ENCODE data around the gene TMEM181.
"Not testable (repeated sequence)": the region's sequence is repeated elsewhere in the genome, so short reads cannot be mapped to it uniquely, and the experiment has no call there.

The TMEM181 gene

GRCh38 chr6:158552796-158553138, 7.1 kb upstream of the TMEM181 start:
- no peak overlapping the region for H2AFZ ChIP-seq (ENCODE audit: low read length, unreplicated experiment)

GRCh38 chr6:158554611-158555361, 5.1 kb upstream of the TMEM181 start:
- no peaks in the 10 kb centered on the region for H3K27me3 ChIP-seq (ENCODE audit: insufficient read depth, low read length)
- no peak overlapping the region for H2AFZ ChIP-seq (ENCODE audit: low read length, unreplicated experiment)
- peaks cover 5% of the 10 kb centered on the region for H3K4me1 ChIP-seq (ENCODE audit: control insufficient read depth, insufficient read depth, low read length, unreplicated experiment)
- H3K79me2 ChIP-seq (ENCODE audit: control insufficient read depth, insufficient read depth, low read length, unreplicated experiment), result no peaks in the 10 kb centered on the region
- H3K27ac ChIP-seq (ENCODE audit: low read depth, low read length), result no peak overlapping the region
- no peak overlapping the region for H3K4me3 ChIP-seq (ENCODE audit: low read depth, low read length)
- no peaks in the 10 kb centered on the region for H3K36me3 ChIP-seq (ENCODE audit: insufficient read depth, low read length)

More at GRCh38 chr6:158552796-158553138, 7.1 kb upstream of the TMEM181 start:
- no peaks in the 10 kb centered on the region for H3K36me3 ChIP-seq (ENCODE audit: insufficient read depth, low read length)
- no peaks in the 10 kb centered on the region for H3K79me2 ChIP-seq (ENCODE audit: control insufficient read depth, insufficient read depth, low read length, unreplicated experiment)
- H3K27ac ChIP-seq (ENCODE audit: low read depth, low read length), result no peak overlapping the region
- no peaks in the 10 kb centered on the region for H3K4me1 ChIP-seq (ENCODE audit: control insufficient read depth, insufficient read depth, low read length, unreplicated experiment)
- H3K27me3 ChIP-seq (ENCODE audit: insufficient read depth, low read length), result no peaks in the 10 kb centered on the region
- H3K4me3 ChIP-seq (ENCODE audit: low read depth, low read length), result no peak overlapping the region

GRCh38 chr6:158556113-158556512, 3.8 kb upstream of the TMEM181 start:
- Histone ChIP-seq H3K79me2 (ENCODE audit: control insufficient read depth, insufficient read depth, low read length, unreplicated experiment) (peaks cover 11% of the 10 kb centered on the region), H3K36me3 (ENCODE audit: insufficient read depth, low read length) (no peaks in the 10 kb centered on the region), H3K4me3 (ENCODE audit: low read depth, low read length) (no peak overlapping the region), H3K27me3 (ENCODE audit: insufficient read depth, low read length) (no peaks in the 10 kb centered on the region), H3K4me1 (ENCODE audit: control insufficient read depth, insufficient read depth, low read length, unreplicated experiment) (peaks cover 6% of the 10 kb centered on the region), H3K27ac (ENCODE audit: low read depth, low read length) (no peak overlapping the region), H2AFZ (ENCODE audit: low read length, unreplicated experiment) (no peak overlapping the region)

GRCh38 chr6:158557110-158557509, 2.8 kb upstream of the TMEM181 start:
- not testable (repeated sequence) for H3K27ac ChIP-seq (ENCODE audit: low read depth, low read length); H2AFZ ChIP-seq (ENCODE audit: low read length, unreplicated experiment); H3K27me3 ChIP-seq (ENCODE audit: insufficient read depth, low read length); H3K4me3 ChIP-seq (ENCODE audit: low read depth, low read length); H3K36me3 ChIP-seq (ENCODE audit: insufficient read depth, low read length)
- Histone ChIP-seq H3K79me2 (ENCODE audit: control insufficient read depth, insufficient read depth, low read length, unreplicated experiment) (peaks cover 21% of the 10 kb centered on the region), H3K4me1 (ENCODE audit: control insufficient read depth, insufficient read depth, low read length, unreplicated experiment) (peaks cover 16% of the 10 kb centered on the region)

GRCh38 chr6:158557927-158558326, 2.0 kb upstream of the TMEM181 start:
- Histone ChIP-seq H3K27me3 (ENCODE audit: insufficient read depth, low read length) (no peaks in the 10 kb centered on the region), H3K79me2 (ENCODE audit: control insufficient read depth, insufficient read depth, low read length, unreplicated experiment) (peaks cover 29% of the 10 kb centered on the region), H3K27ac (ENCODE audit: low read depth, low read length) (no peak overlapping the region), H3K4me1 (ENCODE audit: control insufficient read depth, insufficient read depth, low read length, unreplicated experiment) (peaks cover 24% of the 10 kb centered on the region), H3K36me3 (ENCODE audit: insufficient read depth, low read length) (no peaks in the 10 kb centered on the region), H2AFZ (ENCODE audit: low read length, unreplicated experiment) (no peak overlapping the region), H3K4me3 (ENCODE audit: low read depth, low read length) (no peak overlapping the region)

GRCh38 chr6:158558415-158559306, 1.2 kb upstream of the TMEM181 start:
- Histone ChIP-seq H3K36me3 (ENCODE audit: insufficient read depth, low read length) (no peaks in the 10 kb centered on the region), H3K27ac (ENCODE audit: low read depth, low read length) (no peak overlapping the region), H3K4me1 (ENCODE audit: control insufficient read depth, insufficient read depth, low read length, unreplicated experiment) (peaks cover 28% of the 10 kb centered on the region), H3K4me3 (ENCODE audit: low read depth, low read length) (peak overlapping the region; percentile 96), H3K27me3 (ENCODE audit: insufficient read depth, low read length) (no peaks in the 10 kb centered on the region), H3K79me2 (ENCODE audit: control insufficient read depth, insufficient read depth, low read length, unreplicated experiment) (peaks cover 35% of the 10 kb centered on the region), H2AFZ (ENCODE audit: low read length, unreplicated experiment) (peak overlapping the region; percentile 81)

- H3K36me3 ChIP-seq (ENCODE audit: insufficient read depth, low read length), result no peaks in the 10 kb centered on the region
- no peaks in the 10 kb centered on the region for H3K27me3 ChIP-seq (ENCODE audit: insufficient read depth, low read length)
- H3K79me2 ChIP-seq (ENCODE audit: control insufficient read depth, insufficient read depth, low read length, unreplicated experiment), result peaks cover 43% of the 10 kb centered on the region
- H3K27ac ChIP-seq (ENCODE audit: low read depth, low read length), result no peak overlapping the region
- H3K4me1 ChIP-seq (ENCODE audit: control insufficient read depth, insufficient read depth, low read length, unreplicated experiment), result peaks cover 28% of the 10 kb centered on the region
- peak overlapping the region; percentile 81 for H2AFZ ChIP-seq (ENCODE audit: low read length, unreplicated experiment)
- peak overlapping the region; percentile 96 for H3K4me3 ChIP-seq (ENCODE audit: low read depth, low read length)
Measured at GRCh38 chr6:158559338-158559894, 475 bp upstream of the TMEM181 start.

- H3K36me3 ChIP-seq (ENCODE audit: insufficient read depth, low read length), result no peaks in the 10 kb centered on the region
- peak overlapping the region; percentile 60; the same call in 1 of the 2 replicates for H3K27ac ChIP-seq (ENCODE audit: low read depth, low read length)
- H3K79me2 ChIP-seq (ENCODE audit: control insufficient read depth, insufficient read depth, low read length, unreplicated experiment), result peaks cover 57% of the 10 kb centered on the region
- H3K27me3 ChIP-seq (ENCODE audit: insufficient read depth, low read length), result no peaks in the 10 kb centered on the region
- peaks cover 28% of the 10 kb centered on the region for H3K4me1 ChIP-seq (ENCODE audit: control insufficient read depth, insufficient read depth, low read length, unreplicated experiment)
- peak overlapping the region; percentile 96 for H3K4me3 ChIP-seq (ENCODE audit: low read depth, low read length)
- peak overlapping the region; percentile 93 for H2AFZ ChIP-seq (ENCODE audit: low read length, unreplicated experiment)
Measured at GRCh38 chr6:158560836-158561320, 987 bp downstream of the TMEM181 start.

GRCh38 chr6:158561321-158561884, 1.5 kb downstream of the TMEM181 start:
- no peak overlapping the region for H2AFZ ChIP-seq (ENCODE audit: low read length, unreplicated experiment)
- peaks cover 62% of the 10 kb centered on the region for H3K79me2 ChIP-seq (ENCODE audit: control insufficient read depth, insufficient read depth, low read length, unreplicated experiment)
- H3K4me3 ChIP-seq (ENCODE audit: low read depth, low read length), result peak overlapping the region; percentile 96
- no peak overlapping the region for H3K27ac ChIP-seq (ENCODE audit: low read depth, low read length)
- H3K4me1 ChIP-seq (ENCODE audit: control insufficient read depth, insufficient read depth, low read length, unreplicated experiment), result peaks cover 28% of the 10 kb centered on the region
- no peaks in the 10 kb centered on the region for H3K27me3 ChIP-seq (ENCODE audit: insufficient read depth, low read length)
- H3K36me3 ChIP-seq (ENCODE audit: insufficient read depth, low read length), result no peaks in the 10 kb centered on the region

- peaks cover 67% of the 10 kb centered on the region for H3K79me2 ChIP-seq (ENCODE audit: control insufficient read depth, insufficient read depth, low read length, unreplicated experiment)
Measured at GRCh38 chr6:158561938-158562337, 2.0 kb downstream of the TMEM181 start.

More at GRCh38 chr6:158561938-158562337, 2.0 kb downstream of the TMEM181 start:
- Histone ChIP-seq H3K36me3 (ENCODE audit: insufficient read depth, low read length) (no peaks in the 10 kb centered on the region), H3K4me1 (ENCODE audit: control insufficient read depth, insufficient read depth, low read length, unreplicated experiment) (peaks cover 28% of the 10 kb centered on the region), H2AFZ (ENCODE audit: low read length, unreplicated experiment) (no peak overlapping the region), H3K4me3 (ENCODE audit: low read depth, low read length) (peak overlapping the region; percentile 96), H3K27ac (ENCODE audit: low read depth, low read length) (no peak overlapping the region), H3K27me3 (ENCODE audit: insufficient read depth, low read length) (no peaks in the 10 kb centered on the region)

Data from ACC112 (cell line).